ENCODE data around the gene CPAMD8. TPM values are rescaled to one million over a fixed set of nuclear protein-coding genes. Genes with fewer than 3 reads are reported as not detected.

The CPAMD8 gene
- total and polyA plus RNA-seq, 9 of the 15 experiments (the other 6 are each of a cell fraction or from before 2014, with no cell fraction given), result 0.20 to 2.1 (median 1.3) TPM

- TF ChIP-seq ZFP1 (CRISPR knock-in tag; IDR thresholded peaks at IDR 0.05) (no peak), ZSCAN29 (IDR thresholded peaks at IDR 0.05) (no peak), BHLHE40 (IDR thresholded peaks at IDR 0.05; ENCODE audit: low read length) (peak; percentile 81), THAP7 (CRISPR knock-in tag; IDR thresholded peaks at IDR 0.05) (no peak), CREB1 (IDR thresholded peaks at IDR 0.05) (no peak), CREB1 (CRISPR knock-in tag; IDR thresholded peaks at IDR 0.05) (no peak), ELF1 (tag; IDR thresholded peaks at IDR 0.05) (peak; percentile 78), ZNF232 (CRISPR knock-in tag; IDR thresholded peaks at IDR 0.05) (no peak), ZBED1 (IDR thresholded peaks at IDR 0.05) (no peak), ZNF24 (IDR thresholded peaks at IDR 0.05) (no peak), GABPB1 (CRISPR knock-in tag; IDR thresholded peaks at IDR 0.05) (peak; percentile 67), ARID3A (IDR thresholded peaks at IDR 0.05; ENCODE audit: borderline replicate concordance, low read depth, low read length) (no peak), CREBBP (IDR thresholded peaks at IDR 0.05; ENCODE audit: low read depth, low read length) (no peak), ZBTB7A (IDR thresholded peaks at IDR 0.05; ENCODE audit: borderline replicate concordance, control insufficient read depth, low read depth, low read length) (peak; percentile 84), SIRT6 (IDR thresholded peaks at IDR 0.05; ENCODE audit: low read depth, low read length) (no peak), ZNF354B (CRISPR knock-in tag; IDR thresholded peaks at IDR 0.05) (no peak), TFAP4 (CRISPR knock-in tag; IDR thresholded peaks at IDR 0.05; ENCODE audit: borderline replicate concordance) (peak; percentile 88), AFF4 (CRISPR knock-in tag; IDR thresholded peaks at IDR 0.05) (peak; percentile 69; the same call in 1 of the 2 replicates), CBX3 (IDR thresholded peaks at IDR 0.05; ENCODE audit: borderline replicate concordance in 1 of 2, low read length in 2 of 2) (no peak), STAG1 (CRISPR knock-in tag; IDR thresholded peaks at IDR 0.05; ENCODE audit: borderline replicate concordance) (no peak), KDM4B (IDR thresholded peaks at IDR 0.05; ENCODE audit: borderline replicate concordance in 2 of 2, low read depth in 1 of 2) (peak in 1 of 2 experiments; percentile 27; a peak in 1 of 4 replicates)
Observed at GRCh38 chr19:16888629-16889365, 137.8 kb downstream of the CPAMD8 start, which contains the start of gene F2RL3 (continued).
